ENCODE results near the gene AOAH. TPM values are rescaled to one million over a fixed set of nuclear protein-coding genes. Genes with fewer than 3 reads are reported as not detected.

AOAH gene
- total and polyA plus RNA-seq, 5 donors = 1.1 to 6.0 (median 4.4) TPM

- Histone ChIP-seq H3K4me3 (ENCODE audit: low read length) (no peak overlapping the region), H3K27me3 (ENCODE audit: control insufficient read depth, insufficient read depth) (no peaks in the 10 kb centered on the region), H3K27ac (ENCODE audit: low read length) (no peak overlapping the region), H3K9me3 (ENCODE audit: control insufficient read depth, low read length) (no peaks in the 10 kb centered on the region), H3K4me1 (ENCODE audit: control insufficient read depth, insufficient read depth, low read length) (peaks cover 1% of the 10 kb centered on the region)
- intact Hi-C loops (cut with DNase I) = no loop called here
- WGBS = 77% methylated on average over 4 of the region's 4 CpGs
- ATAC-seq = no peak
- DNase-seq = no peak
Measured at GRCh38 chr7:36736090-36736898, 12.0 kb upstream of the AOAH start.

- H3K4me3 ChIP-seq (ENCODE audit: low read length) = no peak overlapping the region
- 78% methylated on average over 2 of the region's 2 CpGs for WGBS
- no peaks in the 10 kb centered on the region for H3K9me3 ChIP-seq (ENCODE audit: control insufficient read depth, low read length)
- ATAC-seq = no peak
- H3K27me3 ChIP-seq (ENCODE audit: control insufficient read depth, insufficient read depth) = no peaks in the 10 kb centered on the region
- H3K27ac ChIP-seq (ENCODE audit: low read length) = no peak overlapping the region
- H3K4me1 ChIP-seq (ENCODE audit: control insufficient read depth, insufficient read depth, low read length) = peaks cover 1% of the 10 kb centered on the region
- no peak for DNase-seq
- intact Hi-C loops (cut with DNase I) = no loop called here
Measured at GRCh38 chr7:36735172-36735571, 10.9 kb upstream of the AOAH start.

GRCh38 chr7:36734731-36735130, 10.4 kb upstream of the AOAH start:
- Histone ChIP-seq H3K27me3 (ENCODE audit: control insufficient read depth, insufficient read depth) (no peaks in the 10 kb centered on the region), H3K4me1 (ENCODE audit: control insufficient read depth, insufficient read depth, low read length) (peaks cover 1% of the 10 kb centered on the region), H3K4me3 (ENCODE audit: low read length) (no peak overlapping the region), H3K9me3 (ENCODE audit: control insufficient read depth, low read length) (no peaks in the 10 kb centered on the region), H3K27ac (ENCODE audit: low read length) (no peak overlapping the region)
- intact Hi-C loops (cut with DNase I) = no loop called here
- no peak for DNase-seq
- no peak for ATAC-seq
- WGBS = 95% methylated on average over 3 of the region's 3 CpGs

GRCh38 chr7:36733411-36733810, 9.1 kb upstream of the AOAH start:
- WGBS = 94% methylated on average over 3 of the region's 3 CpGs
- no peaks in the 10 kb centered on the region for H3K27me3 ChIP-seq (ENCODE audit: control insufficient read depth, insufficient read depth)
- no peaks in the 10 kb centered on the region for H3K9me3 ChIP-seq (ENCODE audit: control insufficient read depth, low read length)
- no peak overlapping the region for H3K4me3 ChIP-seq (ENCODE audit: low read length)
- intact Hi-C loops (cut with DNase I) = no loop called here
- no peak for DNase-seq
- no peak for ATAC-seq
- no peak overlapping the region for H3K27ac ChIP-seq (ENCODE audit: low read length)
- peaks cover 1% of the 10 kb centered on the region for H3K4me1 ChIP-seq (ENCODE audit: control insufficient read depth, insufficient read depth, low read length)

GRCh38 chr7:36732806-36733205, 8.5 kb upstream of the AOAH start:
- 77% methylated on average over 1 of the region's 1 CpG for WGBS
- no peaks in the 10 kb centered on the region for H3K9me3 ChIP-seq (ENCODE audit: control insufficient read depth, low read length)

GRCh38 chr7:36730046-36730445, 5.8 kb upstream of the AOAH start:
- H3K4me3 ChIP-seq (ENCODE audit: low read length) = no peak overlapping the region
- no peaks in the 10 kb centered on the region for H3K4me1 ChIP-seq (ENCODE audit: control insufficient read depth, insufficient read depth, low read length)
- WGBS = 95% methylated on average over 2 of the region's 2 CpGs
- H3K27ac ChIP-seq (ENCODE audit: low read length) = no peak overlapping the region
- H3K9me3 ChIP-seq (ENCODE audit: control insufficient read depth, low read length) = no peaks in the 10 kb centered on the region
- no peaks in the 10 kb centered on the region for H3K27me3 ChIP-seq (ENCODE audit: control insufficient read depth, insufficient read depth)
- intact Hi-C loops (cut with DNase I) = no loop called here
- ATAC-seq (no peak), DNase-seq (no peak)

More at GRCh38 chr7:36732806-36733205, 8.5 kb upstream of the AOAH start:
- no peak overlapping the region for H3K27ac ChIP-seq (ENCODE audit: low read length)
- intact Hi-C loops (cut with DNase I) = no loop called here
- no peak overlapping the region for H3K4me3 ChIP-seq (ENCODE audit: low read length)
- no peaks in the 10 kb centered on the region for H3K4me1 ChIP-seq (ENCODE audit: control insufficient read depth, insufficient read depth, low read length)
- no peak for DNase-seq
- ATAC-seq = no peak
- no peaks in the 10 kb centered on the region for H3K27me3 ChIP-seq (ENCODE audit: control insufficient read depth, insufficient read depth)

GRCh38 chr7:36728143-36728542, 3.8 kb upstream of the AOAH start:
- Histone ChIP-seq H3K27ac (ENCODE audit: low read length) (no peak overlapping the region), H3K4me1 (ENCODE audit: control insufficient read depth, insufficient read depth, low read length) (no peaks in the 10 kb centered on the region), H3K9me3 (ENCODE audit: control insufficient read depth, low read length) (no peaks in the 10 kb centered on the region), H3K27me3 (ENCODE audit: control insufficient read depth, insufficient read depth) (no peaks in the 10 kb centered on the region), H3K4me3 (ENCODE audit: low read length) (no peak overlapping the region)
- 87% methylated on average over 2 of the region's 2 CpGs for WGBS
- DNase-seq = no peak
- intact Hi-C loops (cut with DNase I) = no loop called here
- ATAC-seq = no peak

- ATAC-seq = peak in 1 of 2 donors; percentile 50
- no peak for DNase-seq
- intact Hi-C loops (cut with DNase I) = no loop called here
- no peaks in the 10 kb centered on the region for H3K9me3 ChIP-seq (ENCODE audit: control insufficient read depth, low read length)
- H3K27ac ChIP-seq (ENCODE audit: low read length) = no peak overlapping the region
- no peak overlapping the region for H3K4me3 ChIP-seq (ENCODE audit: low read length)
- WGBS = 73% methylated on average over 4 of the region's 4 CpGs
- H3K4me1 ChIP-seq (ENCODE audit: control insufficient read depth, insufficient read depth, low read length) = no peaks in the 10 kb centered on the region
- H3K27me3 ChIP-seq (ENCODE audit: control insufficient read depth, insufficient read depth) = no peaks in the 10 kb centered on the region
Measured at GRCh38 chr7:36726806-36727503, 2.7 kb upstream of the AOAH start.

- intact Hi-C loops (cut with DNase I) = no loop called here
- peak in 1 of 2 donors; percentile 36 for ATAC-seq
Measured at GRCh38 chr7:36726311-36726710, 2.0 kb upstream of the AOAH start.

GRCh38 chr7:36724996-36725395, 702 bp upstream of the AOAH start:
- Histone ChIP-seq H3K4me3 (ENCODE audit: low read length) (no peak overlapping the region), H3K4me1 (ENCODE audit: control insufficient read depth, insufficient read depth, low read length) (no peaks in the 10 kb centered on the region), H3K27ac (ENCODE audit: low read length) (no peak overlapping the region), H3K9me3 (ENCODE audit: control insufficient read depth, low read length) (no peaks in the 10 kb centered on the region), H3K27me3 (ENCODE audit: control insufficient read depth, insufficient read depth) (no peaks in the 10 kb centered on the region)
- WGBS = 74% methylated on average over 2 of the region's 2 CpGs
- ATAC-seq = no peak
- DNase-seq = no peak
- intact Hi-C loops (cut with DNase I) = no loop called here

More at GRCh38 chr7:36726311-36726710, 2.0 kb upstream of the AOAH start:
- no peak overlapping the region for H3K27ac ChIP-seq (ENCODE audit: low read length)
- H3K27me3 ChIP-seq (ENCODE audit: control insufficient read depth, insufficient read depth) = no peaks in the 10 kb centered on the region
- no peak for DNase-seq
- WGBS = 85% methylated on average over 7 of the region's 7 CpGs
- H3K4me1 ChIP-seq (ENCODE audit: control insufficient read depth, insufficient read depth, low read length) = no peaks in the 10 kb centered on the region
- H3K4me3 ChIP-seq (ENCODE audit: low read length) = no peak overlapping the region
- no peaks in the 10 kb centered on the region for H3K9me3 ChIP-seq (ENCODE audit: control insufficient read depth, low read length)

- no peak for ATAC-seq
- Histone ChIP-seq H3K4me1 (ENCODE audit: control insufficient read depth, insufficient read depth, low read length) (no peaks in the 10 kb centered on the region), H3K27me3 (ENCODE audit: control insufficient read depth, insufficient read depth) (no peaks in the 10 kb centered on the region), H3K27ac (ENCODE audit: low read length) (no peak overlapping the region), H3K9me3 (ENCODE audit: control insufficient read depth, low read length) (no peaks in the 10 kb centered on the region), H3K4me3 (ENCODE audit: low read length) (no peak overlapping the region)
- WGBS = 71% methylated on average over 4 of the region's 4 CpGs
- intact Hi-C loops (cut with DNase I) = no loop called here
- DNase-seq = no peak
Measured at GRCh38 chr7:36723291-36723690, 1.0 kb downstream of the AOAH start.
